RWPE2 (cell line): ENCODE data around the gene DIP2C.
"Not testable (repeated sequence)": the region's sequence is repeated elsewhere in the genome, so short reads cannot be mapped to it uniquely, and the experiment has no call there.

Source experiments
- ATAC-seq: fragments of 200-7000 bp; cut with Tn5 transposase; 3 replicates; pipeline ENCODE4 v1.9.1; 2021; ENCODE audit warnings: low read depth
- DNase-seq: peaks from one replicate; pipeline ENCODE4 v3.0.0-alpha.2; 2020; ENCODE audit warnings: low spot score
- H3K27ac ChIP-seq: fragments of 450-650 bp; 2 replicates; pipeline ENCODE4 v1.5.1; 2017; ENCODE audit warnings: mild to moderate bottlenecking; ENCODE audit not compliant: poor library complexity, severe bottlenecking
- H3K27me3 ChIP-seq: fragments of 250-450 bp; sonication (Bioruptor Pico); 2 replicates; pipeline ENCODE4 v1.5.1; 2021; ENCODE audit warnings: mild to moderate bottlenecking, moderate library complexity; ENCODE audit not compliant: insufficient read depth, poor library complexity, severe bottlenecking
- H3K36me3 ChIP-seq: fragments of 250-450 bp; sonication (Bioruptor Pico); 2 replicates; pipeline ENCODE4 v1.5.1; 2020; ENCODE audit warnings: low read depth, mild to moderate bottlenecking, moderate library complexity
- H3K4me1 ChIP-seq: fragments of 250-450 bp; sonication (Bioruptor Pico); 2 replicates; pipeline ENCODE4 v1.5.1; 2021; ENCODE audit warnings: mild to moderate bottlenecking, moderate library complexity; ENCODE audit not compliant: insufficient read depth, poor library complexity, severe bottlenecking
- H3K4me3 ChIP-seq: fragments of 250-450 bp; sonication (Bioruptor Pico); 2 replicates; pipeline ENCODE4 v1.5.1; 2021; ENCODE audit warnings: mild to moderate bottlenecking, moderate library complexity; ENCODE audit not compliant: severe bottlenecking
- H3K9me3 ChIP-seq: fragments of 250-450 bp; sonication (Bioruptor Pico); 2 replicates; pipeline ENCODE4 v1.5.1; 2021; ENCODE audit warnings: mild to moderate bottlenecking, moderate library complexity; ENCODE audit not compliant: severe bottlenecking
- CTCF ChIP-seq: fragments of 450-650 bp; IDR thresholded peaks from one replicate; pipeline ENCODE4 v1.5.1; 2017; ENCODE audit warnings: mild to moderate bottlenecking, moderate library complexity; ENCODE audit not compliant: poor library complexity, severe bottlenecking

The DIP2C gene

DNA sequence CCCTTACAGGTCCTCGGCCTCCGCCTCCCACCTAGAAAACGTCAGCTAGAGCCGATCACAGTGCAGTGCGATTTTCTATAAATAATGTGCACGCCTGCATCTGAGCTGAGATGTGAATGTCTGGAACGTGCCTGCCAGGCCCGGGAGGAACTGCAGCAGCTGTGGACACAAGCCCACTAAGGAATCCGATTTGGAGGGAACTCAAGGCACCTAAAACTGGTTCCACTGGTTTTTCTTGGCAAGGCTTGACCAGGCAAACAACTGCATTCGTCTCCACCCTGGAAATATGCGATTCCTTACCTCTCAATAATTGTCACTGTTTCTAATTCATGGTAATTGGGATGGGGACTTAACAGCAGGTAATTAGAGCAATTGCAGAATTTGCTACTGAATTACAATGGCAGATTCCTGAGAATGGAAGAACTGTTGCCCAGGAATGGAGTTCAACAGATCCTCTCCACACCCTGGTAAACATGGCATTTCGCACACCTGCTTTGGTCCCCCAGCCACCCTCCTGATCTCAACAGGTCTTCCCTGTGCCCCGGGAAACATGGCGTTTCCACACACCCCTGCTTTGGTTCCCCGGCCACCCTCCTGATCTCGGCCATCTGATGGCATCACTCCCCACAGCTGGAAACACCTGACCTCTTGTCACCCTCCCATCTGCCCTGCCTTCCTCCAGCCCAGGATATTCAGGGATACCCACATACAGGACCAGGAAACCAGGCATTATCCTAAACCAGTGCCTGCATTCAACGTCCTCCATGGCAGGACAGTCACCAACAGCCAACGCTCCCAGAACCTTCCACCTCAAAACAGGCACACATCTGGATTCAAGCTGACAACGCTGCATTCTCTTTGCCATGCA lies 76.0 kb downstream of the DIP2C start:
- Histone ChIP-seq H3K36me3 (no peaks in the 10 kb centered on the region), H3K4me3 (no peak overlapping the region), H3K4me1 (peaks cover 8% of the 10 kb centered on the region), H3K27ac (no peak overlapping the region), H3K27me3 (no peaks in the 10 kb centered on the region), H3K9me3 (no peaks in the 10 kb centered on the region)
- DNase-seq (no peak), ATAC-seq (peak; percentile 71)
- no peak for TF ChIP-seq CTCF

- no peak for TF ChIP-seq CTCF
- no peak overlapping the region for H3K4me3 ChIP-seq
- ATAC-seq (no peak), DNase-seq (no peak)
- H3K9me3 ChIP-seq = no peaks in the 10 kb centered on the region
- H3K27ac ChIP-seq = no peak overlapping the region
- no peaks in the 10 kb centered on the region for H3K36me3 ChIP-seq
- no peaks in the 10 kb centered on the region for H3K27me3 ChIP-seq
- H3K4me1 ChIP-seq = peaks cover 8% of the 10 kb centered on the region
These were observed 76.8 kb downstream of the DIP2C start for GRCh38 chr10:612696-613095.

DNA sequence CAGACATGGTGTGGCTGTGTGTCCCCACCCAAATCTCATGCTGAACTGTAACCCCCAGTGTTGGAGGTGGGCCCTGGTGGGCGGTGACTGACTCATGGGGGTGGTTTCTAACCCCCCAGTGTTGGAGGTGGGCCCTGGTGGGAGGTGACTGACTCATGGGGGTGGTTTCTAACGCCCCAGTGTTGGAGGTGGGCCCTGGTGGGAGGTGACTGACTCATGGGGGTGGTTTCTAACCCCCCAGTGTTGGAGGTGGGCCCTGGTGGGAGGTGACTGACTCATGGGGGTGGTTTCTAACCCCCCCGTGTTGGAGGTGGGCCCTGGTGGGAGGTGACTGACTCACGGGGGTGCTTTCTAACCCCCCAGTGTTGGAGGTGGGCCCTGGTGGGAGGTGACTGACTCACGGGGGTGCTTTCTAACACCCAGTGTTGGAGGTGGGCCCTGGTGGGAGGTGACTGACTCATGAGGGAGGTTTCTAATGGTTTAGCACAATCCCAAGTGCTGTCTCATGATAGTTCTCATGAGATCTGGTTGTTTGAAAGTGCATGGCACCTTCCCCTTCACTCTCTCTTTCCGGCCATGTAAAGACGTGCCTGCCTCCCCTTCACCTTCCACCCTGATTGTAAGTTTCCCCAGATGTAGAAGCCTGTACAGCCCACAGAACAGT lies 78.7 kb downstream of the DIP2C start:
- not testable (repeated sequence) for H3K4me1 ChIP-seq, DNase-seq, H3K4me3 ChIP-seq, H3K27me3 ChIP-seq, H3K36me3 ChIP-seq, H3K27ac ChIP-seq, H3K9me3 ChIP-seq, ATAC-seq

- TF ChIP-seq CTCF = no peak
- H3K27me3 ChIP-seq = no peaks in the 10 kb centered on the region
- no peaks in the 10 kb centered on the region for H3K36me3 ChIP-seq
- DNase-seq (no peak), ATAC-seq (no peak)
- peaks cover 8% of the 10 kb centered on the region for H3K4me1 ChIP-seq
- H3K27ac ChIP-seq = no peak overlapping the region
- H3K9me3 ChIP-seq = no peaks in the 10 kb centered on the region
- no peak overlapping the region for H3K4me3 ChIP-seq
These were observed 79.5 kb downstream of the DIP2C start for GRCh38 chr10:609868-610545.

- Histone ChIP-seq H3K36me3 (no peaks in the 10 kb centered on the region), H3K4me3 (no peak overlapping the region), H3K9me3 (no peaks in the 10 kb centered on the region), H3K27me3 (no peaks in the 10 kb centered on the region), H3K4me1 (peaks cover 8% of the 10 kb centered on the region), H3K27ac (no peak overlapping the region)
- DNase-seq = no peak
- ATAC-seq = no peak
- no peak for TF ChIP-seq CTCF
These were observed 80.2 kb downstream of the DIP2C start for GRCh38 chr10:609262-609658.
